Measurements from ENCODE around the gene ELMO2.
A peak's percentile ranks its signal among the peaks of the same experiment; 100 is the strongest.

ELMO2 gene

GRCh38 chr20:46367234-46367633, 39.2 kb downstream of the ELMO2 start:
- no peak for DNase-seq (ENCODE audit: low read depth in 2 of 2)

DNA sequence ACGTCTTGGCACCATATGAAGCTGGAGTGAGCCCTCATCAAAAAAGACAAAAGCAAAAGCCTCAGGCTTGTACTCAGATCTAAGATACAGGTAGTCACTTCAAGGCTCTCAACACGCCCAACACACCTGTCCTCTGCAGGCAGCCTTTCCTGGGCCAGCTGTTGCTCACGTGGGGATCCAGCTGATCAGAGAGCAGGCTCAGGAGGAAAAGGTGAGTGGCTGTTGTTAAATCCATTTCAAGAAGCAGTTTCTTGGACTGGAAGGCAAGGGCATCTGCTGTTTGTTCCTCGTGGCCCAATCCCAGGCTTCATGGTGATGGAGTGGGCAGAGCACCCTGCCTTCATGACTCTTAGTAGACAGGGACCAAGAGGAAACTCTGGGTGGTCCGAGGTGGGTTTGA, 39.6 kb downstream of the ELMO2 start:
- no peak for DNase-seq (ENCODE audit: low read depth in 2 of 2)

DNA sequence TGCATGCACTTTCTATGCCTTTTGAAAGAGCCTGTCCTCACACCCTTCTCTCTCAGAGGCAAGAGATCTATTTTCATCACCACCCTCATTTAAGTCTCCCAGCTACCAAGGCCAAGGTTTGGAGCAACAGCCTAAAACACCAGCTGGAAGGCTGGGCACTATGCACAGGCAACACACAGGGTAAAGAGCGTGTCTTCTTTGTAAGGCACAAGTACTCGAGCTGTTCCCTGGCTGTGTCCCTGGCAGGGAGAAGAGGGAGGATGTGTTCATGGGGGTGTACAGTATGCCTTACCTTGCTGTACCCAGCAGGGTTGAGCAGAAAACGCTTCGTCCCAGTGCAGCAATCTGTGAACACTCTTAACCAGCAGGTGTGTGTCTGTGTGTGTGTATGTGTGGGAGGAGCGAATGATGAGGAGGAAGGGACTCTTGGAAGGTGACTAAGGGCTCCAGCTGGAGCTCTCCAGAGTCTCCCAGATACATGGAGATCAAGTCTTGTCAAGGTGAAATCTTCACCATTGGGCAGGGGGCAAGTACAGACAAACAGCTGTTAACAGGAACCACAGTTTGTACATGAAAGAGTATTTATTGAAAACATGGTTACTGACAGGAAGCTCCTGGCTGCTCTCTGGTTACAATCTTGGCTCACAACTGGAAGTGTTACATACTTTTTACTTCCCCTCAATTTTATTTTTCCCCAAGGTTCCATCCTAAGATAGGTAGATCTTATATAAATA, 40.8 kb downstream of the ELMO2 start:
- DNase-seq (ENCODE audit: low read depth in 2 of 2) = no peak

DNA sequence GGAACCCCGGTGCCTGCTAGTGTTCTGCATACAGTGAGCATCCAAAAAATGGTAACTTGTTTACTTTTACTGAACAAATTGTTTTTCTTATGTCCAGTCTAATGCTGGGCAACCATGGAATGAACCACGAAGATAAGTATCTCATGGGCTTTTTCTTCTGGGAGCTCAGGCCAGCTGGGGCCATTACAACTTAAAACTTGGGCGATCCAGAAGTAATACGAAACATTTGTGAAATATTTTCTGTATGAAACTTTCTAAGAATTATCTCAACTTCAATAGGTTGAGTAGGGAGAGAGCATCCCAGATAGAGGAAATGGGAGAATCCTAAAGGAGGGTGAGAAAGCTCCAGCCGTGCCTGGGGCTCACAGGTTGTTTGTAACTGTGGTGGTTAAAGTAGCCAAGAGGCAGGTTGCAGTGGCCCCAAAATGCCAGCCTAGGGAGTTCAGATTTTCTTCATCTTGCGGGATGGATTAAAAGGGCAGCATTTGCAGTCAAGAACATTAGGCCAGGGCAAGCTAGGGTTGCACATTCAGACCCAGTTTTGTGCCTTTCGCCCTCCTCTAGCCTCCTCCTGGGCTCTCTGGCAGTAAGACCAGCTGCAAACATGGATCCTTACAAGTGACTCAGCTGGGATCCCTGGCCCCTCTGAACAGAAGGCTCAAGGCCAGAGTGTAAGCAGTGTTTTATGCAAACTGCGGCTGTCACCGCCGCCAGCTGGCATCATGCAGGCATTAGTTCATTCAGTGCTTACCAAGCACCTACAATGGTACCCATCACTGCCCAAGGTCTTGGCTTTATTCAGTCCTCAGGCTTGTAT, 41.5 kb downstream of the ELMO2 start:
- no peak for DNase-seq (ENCODE audit: low read depth in 2 of 2)

DNA sequence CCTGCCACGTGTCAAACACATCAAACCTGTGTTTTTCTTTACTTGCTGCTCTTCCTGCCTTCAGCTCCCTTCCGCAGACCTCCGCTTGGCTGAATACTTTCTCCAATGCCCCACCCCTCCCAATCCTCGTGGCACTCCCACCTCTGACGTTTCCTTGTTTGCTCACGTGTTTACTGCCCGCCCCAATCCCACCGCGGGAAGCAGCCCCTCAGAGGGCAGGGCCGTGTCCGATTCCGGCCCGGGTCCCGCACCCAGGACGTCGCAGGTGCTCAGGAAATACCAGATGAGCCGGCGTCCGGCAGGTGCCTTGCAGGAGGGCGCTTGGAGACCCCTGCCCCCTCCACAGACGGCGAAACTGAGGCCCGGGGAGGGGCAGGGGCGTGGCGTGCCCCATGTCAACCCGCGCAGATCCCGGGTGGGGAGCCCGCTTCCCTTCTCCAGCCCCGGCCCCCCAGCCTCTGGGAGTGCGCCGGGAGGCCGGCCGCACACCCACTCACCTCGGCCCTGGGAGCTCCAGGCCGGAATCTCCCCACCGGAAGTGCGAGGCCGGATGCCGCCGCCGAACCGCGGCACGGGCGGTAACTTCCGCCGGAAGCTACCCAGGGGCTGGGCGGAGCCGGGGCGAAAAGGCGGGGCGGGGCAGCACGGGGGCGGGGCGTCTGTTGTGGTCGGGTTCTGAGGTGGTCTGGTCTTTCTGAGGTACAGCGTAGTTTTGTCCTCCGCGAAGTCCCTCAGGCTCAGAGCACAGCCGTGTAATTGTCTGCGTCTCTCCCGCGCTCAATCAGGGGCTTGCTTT, 42.3 kb downstream of the ELMO2 start:
- DNase-seq (ENCODE audit: low read depth in 2 of 2) = peak; percentile 82 to 84

- no peak for DNase-seq (ENCODE audit: low read depth in 2 of 2)
Observed at GRCh38 chr20:46362921-46363867, 43.2 kb downstream of the ELMO2 start.

DNA sequence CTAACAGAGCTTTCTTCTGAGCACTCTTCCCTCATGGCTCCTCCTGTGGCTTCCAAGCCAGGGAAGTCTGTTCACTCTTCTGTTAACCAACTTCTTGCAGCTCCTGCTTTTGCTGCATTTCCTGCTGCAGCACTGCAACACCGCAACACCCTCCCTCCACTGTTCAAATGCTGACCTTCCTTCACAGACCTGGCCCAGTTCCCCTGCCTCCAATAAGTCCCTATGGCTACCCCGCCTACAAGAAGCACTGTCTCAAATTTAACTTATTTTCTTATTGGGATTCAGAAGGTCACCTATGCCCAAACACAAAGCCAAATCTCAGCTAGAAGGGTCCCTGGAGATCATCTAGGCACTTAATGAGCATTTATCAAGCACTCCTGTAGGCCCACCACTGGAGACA, 44.6 kb downstream of the ELMO2 start:
- DNase-seq (ENCODE audit: low read depth in 2 of 2) = no peak

DNA sequence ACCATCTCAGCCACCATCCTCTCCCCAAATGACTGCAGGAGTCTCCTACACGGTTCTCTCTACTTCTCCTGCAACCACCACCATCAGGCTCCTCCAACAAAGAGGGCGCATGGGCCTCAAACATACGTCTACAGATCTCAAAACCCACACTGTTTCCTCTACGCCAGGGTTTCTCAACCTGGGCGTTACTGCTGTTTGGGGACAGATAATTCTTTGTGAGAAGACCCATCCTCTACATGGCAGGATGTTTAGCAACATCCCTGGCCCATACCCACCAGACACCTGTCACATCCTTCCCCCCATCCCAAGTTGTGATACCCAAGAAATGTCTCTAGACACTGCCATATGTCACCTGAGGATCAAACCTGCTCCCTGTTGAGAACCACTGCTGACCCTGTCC, 45.0 kb downstream of the ELMO2 start:
- DNase-seq (ENCODE audit: low read depth in 2 of 2) = no peak

- no peak for DNase-seq (ENCODE audit: low read depth in 2 of 2)
Observed at GRCh38 chr20:46359233-46359751, 47.1 kb downstream of the ELMO2 start.

DNA sequence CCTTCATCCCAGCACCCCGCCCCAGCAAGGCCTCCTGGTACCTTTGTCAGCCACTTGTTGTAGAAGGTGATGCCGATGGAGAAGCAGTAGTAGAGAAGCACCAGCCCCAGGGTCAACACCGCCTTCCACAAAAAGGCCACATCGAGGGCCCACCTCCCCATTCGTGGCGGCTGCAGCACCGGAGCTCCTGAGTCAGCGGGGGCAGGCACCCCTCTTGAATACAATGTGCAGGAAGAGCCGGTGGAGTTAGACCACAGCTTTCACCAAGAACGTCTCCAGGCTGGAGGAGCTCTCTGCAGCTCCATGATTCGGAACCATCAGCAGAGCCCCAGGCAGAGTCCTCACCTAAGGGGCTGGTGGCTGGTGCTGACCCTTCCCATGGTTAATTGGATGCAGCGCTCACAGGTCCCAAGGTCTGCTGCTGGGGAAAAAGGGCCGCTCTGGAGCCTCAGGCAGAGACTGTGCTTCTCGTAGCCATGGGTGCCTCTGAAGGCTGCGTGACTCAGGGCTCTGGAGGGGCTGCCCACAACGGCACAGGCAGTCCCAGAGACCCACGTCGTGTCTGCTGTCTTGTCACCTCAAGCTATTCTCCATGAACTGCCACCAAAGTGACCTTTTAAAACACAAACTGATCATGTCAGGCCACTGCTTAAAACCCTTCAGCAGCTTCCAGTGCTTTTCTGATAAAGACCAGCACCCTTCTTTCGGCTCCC, 47.9 kb downstream of the ELMO2 start:
- no peak for DNase-seq (ENCODE audit: low read depth in 2 of 2)

DNA sequence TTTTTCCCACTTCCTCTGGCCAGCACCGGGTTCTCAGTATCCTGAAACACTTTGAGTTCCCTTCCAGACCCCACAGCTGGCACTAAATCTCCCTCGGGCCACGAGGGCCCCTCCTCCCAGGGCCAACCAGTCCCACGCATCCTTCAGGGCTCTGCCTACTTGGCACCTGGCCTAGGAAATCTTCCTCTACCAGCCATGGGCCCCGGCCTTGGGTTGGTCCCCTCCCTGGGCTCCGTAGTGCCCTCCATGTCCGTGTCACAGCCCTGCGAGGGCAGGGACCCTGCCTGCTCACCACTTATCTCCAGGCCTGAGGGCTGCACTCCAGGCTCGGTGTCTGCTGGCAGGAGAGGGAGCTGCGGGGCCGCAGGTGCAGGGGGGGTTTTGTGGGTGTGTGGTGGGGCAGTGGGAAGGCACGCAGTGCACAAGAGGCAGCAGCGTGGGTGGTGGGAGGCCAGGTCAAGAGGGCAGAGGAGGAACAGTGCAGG, 49.3 kb downstream of the ELMO2 start:
- no peak for DNase-seq (ENCODE audit: low read depth in 2 of 2)

GRCh38 chr20:46356195-46357029, 50.0 kb downstream of the ELMO2 start:
- no peak for DNase-seq (ENCODE audit: low read depth in 2 of 2)

DNA sequence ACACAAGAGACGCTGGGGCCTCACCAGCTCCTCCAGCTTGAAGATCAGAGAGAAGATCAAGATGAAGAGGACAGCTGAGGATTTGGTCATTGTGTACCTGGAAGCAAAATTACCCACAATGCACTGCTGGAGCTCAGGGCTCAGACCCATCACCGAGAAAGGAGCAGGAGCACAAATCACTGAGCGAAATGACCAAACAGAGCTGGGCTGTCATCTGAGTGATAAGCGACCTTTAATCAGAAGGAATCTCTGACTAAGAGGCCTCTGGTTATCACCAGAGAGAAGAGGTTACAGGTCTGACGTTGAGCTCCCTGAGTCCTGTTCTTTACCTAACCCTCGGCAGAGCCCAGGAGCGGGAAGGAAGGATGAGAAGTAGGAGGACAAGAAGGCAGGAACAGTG, 50.6 kb downstream of the ELMO2 start:
- DNase-seq (ENCODE audit: low read depth in 2 of 2) = no peak

GRCh38 chr20:46354920-46355654, 51.3 kb downstream of the ELMO2 start:
- DNase-seq (ENCODE audit: low read depth in 2 of 2) = no peak

DNA sequence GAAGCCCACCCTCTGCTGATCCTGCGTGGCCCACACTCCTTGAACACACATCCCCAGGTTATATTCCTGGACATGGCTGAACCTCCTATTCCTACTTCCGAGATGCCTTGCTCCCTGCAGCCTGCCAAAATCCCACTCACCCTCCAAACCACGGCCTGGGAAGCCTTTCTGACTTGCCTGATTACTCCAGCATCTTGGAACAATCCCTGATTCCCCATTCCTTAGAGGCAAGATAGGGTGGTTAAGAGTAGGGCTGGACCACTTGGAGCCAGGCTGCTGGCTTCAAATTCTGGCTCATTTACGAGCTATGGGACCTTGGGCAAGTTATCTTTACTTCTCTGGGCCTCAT, 52.2 kb downstream of the ELMO2 start:
- DNase-seq (ENCODE audit: low read depth in 2 of 2) = no peak

DNA sequence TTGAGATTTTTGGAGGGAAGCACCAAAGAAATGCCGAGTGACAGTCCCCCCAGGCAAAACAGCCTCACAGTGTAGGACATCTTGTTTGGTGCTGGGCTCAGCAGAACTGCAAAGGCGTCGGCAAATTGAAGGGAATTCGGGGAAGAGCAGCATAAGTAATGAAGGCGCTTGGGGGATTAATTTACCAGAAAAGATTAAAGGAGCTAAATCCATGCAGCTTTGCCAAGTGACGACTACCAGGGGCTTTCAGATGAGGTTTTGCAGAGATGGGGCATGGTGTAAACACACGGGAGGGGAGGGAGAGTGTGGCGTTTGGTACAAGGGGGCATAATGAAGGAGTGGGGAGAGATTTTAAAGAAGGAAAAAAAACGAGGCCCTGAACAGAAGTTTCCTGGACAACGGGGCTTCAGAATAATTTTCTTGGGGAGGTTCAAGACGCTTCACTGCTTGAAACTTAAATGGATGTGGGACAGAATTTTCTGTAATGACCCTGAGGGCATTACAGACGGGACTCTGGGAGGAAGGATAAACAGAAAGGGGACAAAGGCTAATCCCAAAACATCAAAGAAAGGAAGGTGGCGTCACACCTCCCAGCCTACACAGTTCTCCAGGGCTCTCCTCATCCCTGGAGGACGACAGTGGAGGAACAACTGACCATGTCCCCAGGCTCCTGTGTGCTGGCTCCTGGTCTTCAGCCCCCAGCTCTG, 52.8 kb downstream of the ELMO2 start:
- no peak for DNase-seq (ENCODE audit: low read depth in 2 of 2)

DNA sequence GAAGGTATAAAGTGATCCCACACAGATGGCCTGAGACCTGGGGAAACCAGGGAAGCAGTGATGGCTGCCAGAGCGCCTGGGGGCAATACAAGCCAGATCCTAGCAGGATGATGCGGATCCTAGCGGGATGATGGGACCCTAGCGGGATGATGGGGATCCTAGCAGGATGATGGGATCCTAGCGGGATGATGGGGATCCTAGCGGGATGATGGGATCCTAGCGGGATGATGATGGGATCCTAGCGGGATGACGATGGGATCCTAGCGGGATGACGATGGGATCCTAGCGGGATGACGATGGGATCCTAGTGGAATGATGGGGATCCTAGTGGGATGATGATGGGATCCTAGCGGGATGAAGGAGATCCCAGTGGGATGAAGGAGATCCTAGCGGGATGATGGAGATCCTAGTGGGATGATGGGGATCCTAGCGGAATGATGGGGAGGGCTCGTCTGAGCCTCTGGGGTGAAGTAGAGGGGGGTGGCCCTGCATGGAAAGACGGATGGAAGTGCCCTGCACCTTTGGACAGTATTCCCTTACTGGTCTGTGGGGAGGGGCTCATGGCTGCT, 54.0 kb downstream of the ELMO2 start:
- DNase-seq (ENCODE audit: low read depth in 2 of 2) = no peak
